NCI-H526 treated with DMSO at 0.1 percent for 48 hours (cell line): ENCODE measurements around the gene FBLIM1.

Source experiments
- DNase-seq: peaks from one replicate; lab custom pipeline; 2025; lab: John Stamatoyannopoulos, UW

Gene FBLIM1

GRCh38 chr1:15731735-15732685 lies 26.6 kb upstream of the FBLIM1 start:
- no peak for DNase-seq

GRCh38 chr1:15732686-15733081 lies 25.9 kb upstream of the FBLIM1 start:
- no peak for DNase-seq

- DNase-seq, result no peak
Observed at GRCh38 chr1:15733218-15733725, 25.3 kb upstream of the FBLIM1 start.

GRCh38 chr1:15733726-15734226 lies 24.8 kb upstream of the FBLIM1 start:
- no peak for DNase-seq

- DNase-seq, result no peak
Observed at GRCh38 chr1:15734296-15734695, 24.3 kb upstream of the FBLIM1 start.

- no peak for DNase-seq
Observed at GRCh38 chr1:15734901-15735300, 23.7 kb upstream of the FBLIM1 start.

- no peak for DNase-seq
Observed at GRCh38 chr1:15735304-15736037, 23.1 kb upstream of the FBLIM1 start.

GRCh38 chr1:15736038-15736891 lies 22.3 kb upstream of the FBLIM1 start, which contains the start of gene SLC25A34:
Gene SLC25A34, plus strand, starts transcription at chr1:15736258. Its CDS starts 228 bp downstream, at chr1:15736486.
- DNase-seq, result peak; percentile 21

- no peak for DNase-seq
Observed at GRCh38 chr1:15736892-15737261, 21.7 kb upstream of the FBLIM1 start.

GRCh38 chr1:15737324-15738319 lies 21.0 kb upstream of the FBLIM1 start:
- no peak for DNase-seq

- DNase-seq, result no peak
Observed at GRCh38 chr1:15738416-15739113, 20.0 kb upstream of the FBLIM1 start.

- no peak for DNase-seq
Observed at GRCh38 chr1:15739259-15739658, 19.3 kb upstream of the FBLIM1 start.

GRCh38 chr1:15739745-15740144 lies 18.9 kb upstream of the FBLIM1 start:
- DNase-seq, result no peak

- DNase-seq, result peak; percentile 63
Observed at GRCh38 chr1:15740924-15741850, 17.4 kb upstream of the FBLIM1 start.

GRCh38 chr1:15742339-15742801 lies 16.2 kb upstream of the FBLIM1 start, which contains the start of gene TMEM82:
Gene TMEM82, plus strand, starts transcription at chr1:15742499. Its CDS starts 61 bp downstream, at chr1:15742560.
- no peak for DNase-seq

GRCh38 chr1:15744122-15744679 lies 14.4 kb upstream of the FBLIM1 start:
- DNase-seq, result no peak

- DNase-seq, result no peak
Observed at GRCh38 chr1:15747378-15747777, 11.2 kb upstream of the FBLIM1 start.

- DNase-seq, result no peak
Observed at GRCh38 chr1:15748264-15748663, 10.3 kb upstream of the FBLIM1 start.
